Stimulated activated CD4-positive, alpha-beta T cell treated with anti-CD3 and anti-CD28 coated beads, Interleukin-4, amount 100 ng/mL, for 4 hours (primary cell): Measurements from ENCODE around the gene RERE.
A peak's percentile ranks its signal among the peaks of the same experiment; 100 is the strongest.

Experiments
- DNase-seq, 2 experiments: peaks; one replicate each; pipeline ENCODE4 v3.0.0-alpha.2; 2020

RERE gene

GRCh38 chr1:8355439-8356255, 461.8 kb downstream of the RERE start:
- DNase-seq: no peak

- no peak for DNase-seq
These were observed 463.4 kb downstream of the RERE start for GRCh38 chr1:8354038-8354437.

GRCh38 chr1:8352886-8353785, 464.3 kb downstream of the RERE start:
- DNase-seq: no peak

GRCh38 chr1:8352471-8352845, 465.0 kb downstream of the RERE start:
- no peak for DNase-seq

GRCh38 chr1:8351693-8352470, 465.6 kb downstream of the RERE start:
- no peak for DNase-seq

GRCh38 chr1:8350914-8351684, 466.3 kb downstream of the RERE start:
- DNase-seq: no peak

GRCh38 chr1:8349961-8350360, 467.5 kb downstream of the RERE start:
- no peak for DNase-seq

GRCh38 chr1:8349473-8349865, 468.0 kb downstream of the RERE start:
- DNase-seq: no peak

- DNase-seq: peak; percentile 55 to 71
These were observed 468.5 kb downstream of the RERE start for GRCh38 chr1:8348777-8349472.

GRCh38 chr1:8348047-8348776, 469.2 kb downstream of the RERE start:
- DNase-seq: no peak

- DNase-seq: no peak
These were observed 469.8 kb downstream of the RERE start for GRCh38 chr1:8347635-8348034.

GRCh38 chr1:8345621-8346415, 471.6 kb downstream of the RERE start:
- DNase-seq: no peak

GRCh38 chr1:8344893-8345507, 472.4 kb downstream of the RERE start:
- no peak for DNase-seq

GRCh38 chr1:8343464-8344001, 473.9 kb downstream of the RERE start:
- DNase-seq: no peak

- DNase-seq: no peak
These were observed 474.4 kb downstream of the RERE start for GRCh38 chr1:8343044-8343443.

GRCh38 chr1:8342325-8342724, 475.1 kb downstream of the RERE start:
- no peak for DNase-seq

- DNase-seq: no peak
These were observed 477.0 kb downstream of the RERE start for GRCh38 chr1:8340448-8340847.

- no peak for DNase-seq
These were observed 478.2 kb downstream of the RERE start for GRCh38 chr1:8339203-8339600.

GRCh38 chr1:8338526-8339202, 478.8 kb downstream of the RERE start:
- DNase-seq: no peak
